IMR-90 (cell line): ENCODE data around the gene CDC37L1. TPM values are rescaled to one million over a fixed set of nuclear protein-coding genes. Genes with fewer than 3 reads are reported as not detected.
A peak's percentile ranks its signal among the peaks of the same experiment; 100 is the strongest.

Experiments
- ATAC-seq: fragments of 200-7000 bp; cut with Tn5 transposase; 2 replicates; pipeline ENCODE4 v1.9.1; 2020; ENCODE audit warnings: low read depth, mild to moderate bottlenecking, moderate library complexity
- BruUV-seq: library from RNA; stranded (reverse); fragments of 400-500 nt; replicated peaks from 2 replicates; lab custom pipeline; 2021; lab: Mats Ljungman, UMichigan
- CTCF ChIA-PET: fragments of 300-600 bp; formaldehyde crosslinking; extraction: SDS; loops from one replicate; lab custom pipeline; 2021; ENCODE audit warnings: antibody characterized with exemption; lab: Yijun Ruan, JAX
- POLR2A ChIA-PET: fragments of 300-600 bp; sonication (Branson Sonifier 250); formaldehyde crosslinking; loops from one replicate; lab custom pipeline; 2022; ENCODE audit warnings: antibody characterized with exemption; ENCODE audit not compliant: unreplicated experiment; lab: Charles Lee
- DNase-seq: peaks from one replicate; pipeline ENCODE4 v3.0.0; 2013
- H2AFZ ChIP-seq: replicated peaks from 2 replicates; pipeline ENCODE3; 2013; ENCODE audit warnings: low read length, mild to moderate bottlenecking; ENCODE audit not compliant: poor library complexity
- H2AK5ac ChIP-seq: 2 replicates; pipeline ENCODE4 v1.6.1; 2013; ENCODE audit warnings: low read depth, low read length, inconsistent platforms
- H2AK9ac ChIP-seq: replicated peaks from 2 replicates; pipeline ENCODE3; 2013; ENCODE audit warnings: mild to moderate bottlenecking, low read depth, low read length, moderate library complexity; ENCODE audit not compliant: poor library complexity
- H2BK120ac ChIP-seq: 2 replicates; pipeline ENCODE4 v1.6.1; 2013; ENCODE audit warnings: low read depth, low read length, inconsistent platforms
- H2BK15ac ChIP-seq: 3 replicates; pipeline ENCODE4 v1.6.1; 2013; ENCODE audit warnings: low read depth, low read length, inconsistent platforms
- H2BK20ac ChIP-seq: 2 replicates; pipeline ENCODE4 v1.6.1; 2013; ENCODE audit warnings: low read depth, mild to moderate bottlenecking, inconsistent platforms, low read length, moderate library complexity
- H2BK5ac ChIP-seq: 2 replicates; pipeline ENCODE4 v1.6.1; 2013; ENCODE audit warnings: mild to moderate bottlenecking, low read depth, low read length, inconsistent platforms; ENCODE audit not compliant: poor library complexity, severe bottlenecking
- H3K14ac ChIP-seq: replicated peaks from 2 replicates; pipeline ENCODE4 v1.6.1; 2013; ENCODE audit warnings: low read depth, low read length, inconsistent platforms
- H3K18ac ChIP-seq: 2 replicates; pipeline ENCODE4 v1.6.1; 2013; ENCODE audit warnings: low read depth, low read length, control low read depth
- H3K23ac ChIP-seq: 2 replicates; pipeline ENCODE4 v1.6.1; 2013; ENCODE audit warnings: low read depth, low read length, inconsistent platforms
- H3K27ac ChIP-seq: 2 replicates; pipeline ENCODE4 v1.5.1; 2013; ENCODE audit warnings: mild to moderate bottlenecking, control low read depth, low read length; ENCODE audit not compliant: insufficient read depth
- H3K27me3 ChIP-seq: 2 replicates; pipeline ENCODE4 v1.6.1; 2013; ENCODE audit warnings: low read length; ENCODE audit not compliant: control insufficient read depth, insufficient read depth
- H3K36me3 ChIP-seq: 2 replicates; pipeline ENCODE4 v1.6.1; 2013; ENCODE audit warnings: low read length, mixed read lengths; ENCODE audit not compliant: control insufficient read depth, insufficient read depth
- H3K4ac ChIP-seq: 2 replicates; pipeline ENCODE4 v1.6.1; 2013; ENCODE audit warnings: low read depth, low read length, inconsistent platforms
- H3K4me1 ChIP-seq: 2 replicates; pipeline ENCODE4 v1.6.1; 2013; ENCODE audit warnings: low read length, mixed read lengths; ENCODE audit not compliant: control insufficient read depth, insufficient read depth
- H3K4me2 ChIP-seq: 2 replicates; pipeline ENCODE4 v1.6.1; 2013; ENCODE audit warnings: low read depth, mild to moderate bottlenecking, control low read depth, low read length, moderate library complexity
- H3K4me3 ChIP-seq: 2 replicates; pipeline ENCODE4 v1.5.1; 2013; ENCODE audit warnings: low read depth, mild to moderate bottlenecking, control low read depth, low read length, moderate library complexity; ENCODE audit not compliant: insufficient read depth
- H3K56ac ChIP-seq: 2 replicates; pipeline ENCODE4 v1.6.1; 2013; ENCODE audit warnings: low read length, inconsistent platforms; ENCODE audit not compliant: insufficient read depth; ENCODE audit errors: extremely low read depth
- H3K79me1 ChIP-seq, 2 experiments: 2 replicates each; pipeline ENCODE4 v1.6.1; 2013; ENCODE audit warnings: low read length in 2 of 2, inconsistent platforms in 1 of 2, low read depth in 1 of 2
- H3K9ac ChIP-seq: 2 replicates; pipeline ENCODE4 v1.6.1; 2013; ENCODE audit warnings: low read depth, low read length, control low read depth
- H3K9me1 ChIP-seq: 2 replicates; pipeline ENCODE4 v1.6.1; 2013; ENCODE audit warnings: low read length, inconsistent platforms; ENCODE audit not compliant: insufficient read depth
- H3K9me3 ChIP-seq: 2 replicates; pipeline ENCODE4 v1.6.1; 2013; ENCODE audit warnings: low read length; ENCODE audit not compliant: control insufficient read depth, insufficient read depth
- H4K20me1 ChIP-seq: 2 replicates; pipeline ENCODE4 v1.6.1; 2013; ENCODE audit warnings: low read length, inconsistent platforms; ENCODE audit not compliant: insufficient read depth
- H4K5ac ChIP-seq: 2 replicates; pipeline ENCODE4 v1.6.1; 2013; ENCODE audit warnings: mild to moderate bottlenecking, low read depth, low read length, control low read depth
- H4K8ac ChIP-seq, 2 experiments: 2 replicates each; pipeline ENCODE4 v1.6.1; 2013; ENCODE audit warnings: low read depth in 2 of 2, low read length in 2 of 2, control low read depth in 1 of 2, inconsistent platforms in 1 of 2
- H4K91ac ChIP-seq: 2 replicates; pipeline ENCODE4 v1.6.1; 2013; ENCODE audit warnings: low read depth, low read length, inconsistent platforms; ENCODE audit not compliant: insufficient read depth
- BHLHE40 ChIP-seq: fragments of 150-350 bp; IDR thresholded peaks from 2 replicates; pipeline ENCODE4 v1.6.1; 2016; ENCODE audit warnings: mild to moderate bottlenecking, low read depth, low read length
- CEBPB ChIP-seq: IDR thresholded peaks from 2 replicates; pipeline ENCODE4 v1.6.1; 2012; ENCODE audit warnings: low read depth, low read length, improper control_type of control experiment
- CHD1 ChIP-seq: IDR thresholded peaks from 2 replicates; pipeline ENCODE4 v1.6.1; 2012; ENCODE audit warnings: low read depth, low read length, improper control_type of control experiment
- CTCF ChIP-seq: conservative IDR thresholded peaks from 2 replicates; pipeline ENCODE4 v1.5.1; 2012; ENCODE audit warnings: mild to moderate bottlenecking, low read depth, low read length, improper control_type of control experiment
- ELK1 ChIP-seq: fragments of 150-350 bp; IDR thresholded peaks from 2 replicates; pipeline ENCODE4 v1.6.1; 2016; ENCODE audit warnings: low read depth, mild to moderate bottlenecking, low read length, moderate library complexity, borderline replicate concordance
- FOS ChIP-seq: fragments of 150-350 bp; IDR thresholded peaks from 2 replicates; pipeline ENCODE4 v1.6.1; 2016; ENCODE audit warnings: low read depth, low read length
- MAFK ChIP-seq: IDR thresholded peaks from 2 replicates; pipeline ENCODE4 v1.6.1; 2012; ENCODE audit warnings: low read depth, low read length, improper control_type of control experiment
- MXI1 ChIP-seq: IDR thresholded peaks from 2 replicates; pipeline ENCODE4 v1.6.1; 2012; ENCODE audit warnings: low read depth, mild to moderate bottlenecking, low read length, moderate library complexity, borderline replicate concordance
- NFE2L2 ChIP-seq: fragments of 150-350 bp; IDR thresholded peaks from 2 replicates; pipeline ENCODE4 v1.6.1; 2016; ENCODE audit warnings: low read depth, mild to moderate bottlenecking, low read length
- POLR2A ChIP-seq: IDR thresholded peaks from 2 replicates; pipeline ENCODE4 v1.6.1; 2012; ENCODE audit warnings: mild to moderate bottlenecking, low read depth, low read length
- RAD21 ChIP-seq: IDR thresholded peaks from 2 replicates; pipeline ENCODE4 v1.6.1; 2012; ENCODE audit warnings: low read length, improper control_type of control experiment
- RFX5 ChIP-seq: IDR thresholded peaks from 2 replicates; pipeline ENCODE4 v1.8.0; 2012; ENCODE audit warnings: low read depth, mild to moderate bottlenecking, low read length, moderate library complexity
- SMC3 ChIP-seq: fragments of 150-350 bp; IDR thresholded peaks from 2 replicates; pipeline ENCODE4 v1.6.1; 2016; ENCODE audit warnings: low read depth, mild to moderate bottlenecking, antibody characterized with exemption, low read length, moderate library complexity
- USF2 ChIP-seq: fragments of 150-350 bp; IDR thresholded peaks from 2 replicates; pipeline ENCODE4 v1.6.1; 2017; ENCODE audit warnings: mild to moderate bottlenecking, antibody characterized with exemption, low read length, low read depth
- WGBS, 2 experiments: methylation state at CpG; one replicate each; pipeline versions ENCODE4 v1.1.5 to v1.1.7; 2013; ENCODE audit warnings: missing lambda C conversion rate in 2 of 2; ENCODE audit not compliant: insufficient read length in 1 of 2; ENCODE audit errors: extremely low coverage in 2 of 2; 5-methylcytosine and 5-hydroxymethylcytosine counted together
- dilution Hi-C: fragments of 300-500 bp; cut with HindIII; formaldehyde crosslinking; loops from one replicate; pipeline ENCODE4 v1.14.3; 2018; ENCODE audit warnings: low sequenced_read_pairs; ENCODE audit not compliant: unreplicated experiment
- in situ Hi-C: fragments of 300-500 bp; cut with MboI; formaldehyde crosslinking; loops from 3 replicates; pipeline ENCODE4 v1.14.3; 2019; ENCODE audit warnings: low sequenced_read_pairs, inconsistent platforms, mixed read lengths
- intact Hi-C: fragments of 100-400 bp; cut with micrococcal nuclease; formaldehyde crosslinking; loops from 2 replicates; pipeline ENCODE4 v1.10.0; 2022
- polyA plus RNA-seq, 3 experiments: library from polyadenylated mRNA; depleted of rRNA; stranded (reverse); fragments of >200 nt; gene quantifications; 2 replicates each; pipeline ENCODE4 v1.2.3, GENCODE V29; 2012; ENCODE audit warnings: low replicate concordance in 1 of 3
- total RNA-seq: library from RNA; depleted of rRNA; stranded (reverse); fragments of >200 nt; gene quantifications from 2 replicates; pipeline ENCODE4 v1.2.3, GENCODE V29; 2012

CDC37L1 gene
- total and polyA plus RNA-seq, 2 of the 4 experiments (the other 2 are of a cell fraction): 6.6 to 7.3 TPM

GRCh38 chr9:4686112-4686511 is 6.7 kb downstream of the CDC37L1 start:
- peak; percentile 96 for ATAC-seq
- in situ Hi-C loops (loop anchor here (25.0 kb wide), 1 partner anchor 574 kb away; no protein-coding TSS in a partner anchor), dilution Hi-C loops (no loop called here), intact Hi-C loops (no loop called here)
- Histone ChIP-seq H3K79me1 (peaks cover 19 to 53% of the 10 kb centered on the region in 2 experiments), H4K5ac (no peak overlapping the region), H3K27ac (peak overlapping the region; percentile 25; the same call in 1 of the 2 replicates), H3K4ac (no peak overlapping the region), H3K14ac (0 out of 2 replicates have a peak overlapping the region, but pooled peaks have one; percentile 23), H3K18ac (no peak overlapping the region), H2BK5ac (peak overlapping the region; percentile 41), H3K4me2 (no peak overlapping the region), H3K9me3 (no peaks in the 10 kb centered on the region), H4K8ac (no peak overlapping the region), H2BK20ac (no peak overlapping the region), H2AFZ (no peak overlapping the region), H2BK15ac (no peak overlapping the region), H3K4me1 (peaks cover 5% of the 10 kb centered on the region), H3K9ac (no peak overlapping the region), H3K56ac (no peak overlapping the region), H3K23ac (peak overlapping the region; percentile 75; the same call in 1 of the 2 replicates), H4K20me1 (peaks cover 7% of the 10 kb centered on the region; the same call in 1 of the 2 replicates), H3K27me3 (no peaks in the 10 kb centered on the region), H2AK5ac (no peak overlapping the region), H4K91ac (no peak overlapping the region), H3K4me3 (no peak overlapping the region), H2BK120ac (no peak overlapping the region), H3K9me1 (peaks cover 10% of the 10 kb centered on the region), H3K36me3 (peaks cover 20% of the 10 kb centered on the region), H2AK9ac (no peak overlapping the region)
- TF ChIP-seq CEBPB (no peak), NFE2L2 (no peak), MXI1 (no peak), BHLHE40 (peak; percentile 16; the same call in 1 of the 2 replicates), CTCF (no peak), RFX5 (no peak), USF2 (no peak), SMC3 (no peak), CHD1 (no peak), ELK1 (no peak), MAFK (no peak), RAD21 (no peak), POLR2A (no peak), FOS (0 out of 2 replicates have a peak, but pooled peaks have one; percentile 22)
- 100% methylated on average over 1 of the region's 4 CpGs; no CpG with 5 or more reads in 1 of the 2 experiments for WGBS, 2 experiments
- ChIA-PET POLR2A (no interaction called here), CTCF (interaction anchor here (0.5 kb wide), 2 partner anchors 33 to 42 kb away, joined by 3 read pairs; no protein-coding TSS in a partner anchor)
- peak; percentile 74 for DNase-seq
- no TSS peak for BruUV-seq
